HS-27A (cell line): ENCODE results near the gene CNDP1.

Experiments used
- DNase-seq: peaks from one replicate; pipeline ENCODE4 v3.0.0-alpha.2; 2012; ENCODE audit warnings: low read depth, missing footprints

Gene CNDP1

DNA sequence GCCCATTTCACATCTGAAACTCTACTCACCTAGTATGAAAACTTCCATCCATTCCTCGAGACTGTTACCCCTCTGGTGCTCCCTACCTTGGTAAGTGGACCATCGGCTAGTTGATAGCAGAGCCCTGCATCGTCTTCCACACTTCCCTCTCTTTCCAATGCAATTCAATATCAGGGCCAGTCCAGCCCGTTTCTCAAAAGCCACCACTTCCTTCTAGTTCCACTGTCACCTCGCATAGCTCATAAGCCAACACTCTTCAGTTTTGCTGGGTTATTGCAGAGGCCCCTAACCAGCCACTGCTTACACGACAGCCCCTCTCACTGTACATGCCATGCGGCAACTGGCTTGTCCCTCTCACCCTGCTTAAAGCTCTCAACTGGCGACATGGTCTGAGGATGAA, 53.1 kb downstream of the CNDP1 start:
- no peak for DNase-seq

DNA sequence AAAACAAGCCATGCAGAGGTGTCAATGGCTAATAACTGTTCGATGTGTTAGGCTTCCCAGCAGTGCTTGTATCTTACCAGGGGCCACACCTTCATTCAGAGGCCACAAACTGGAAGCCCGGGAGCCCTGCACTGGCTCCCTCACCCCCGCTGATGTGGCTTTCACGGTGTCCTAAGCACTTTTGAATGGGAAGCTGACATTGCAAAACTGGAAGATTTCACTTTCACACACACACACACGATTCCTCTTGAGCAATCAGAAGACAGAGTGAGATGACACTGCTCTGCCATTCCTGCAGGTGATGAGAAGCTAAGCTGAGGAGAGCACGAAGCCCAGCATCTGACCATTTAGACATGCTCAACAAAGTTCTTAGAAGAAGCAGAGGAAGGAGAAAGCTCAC, 54.7 kb downstream of the CNDP1 start:
- no peak for DNase-seq

DNA sequence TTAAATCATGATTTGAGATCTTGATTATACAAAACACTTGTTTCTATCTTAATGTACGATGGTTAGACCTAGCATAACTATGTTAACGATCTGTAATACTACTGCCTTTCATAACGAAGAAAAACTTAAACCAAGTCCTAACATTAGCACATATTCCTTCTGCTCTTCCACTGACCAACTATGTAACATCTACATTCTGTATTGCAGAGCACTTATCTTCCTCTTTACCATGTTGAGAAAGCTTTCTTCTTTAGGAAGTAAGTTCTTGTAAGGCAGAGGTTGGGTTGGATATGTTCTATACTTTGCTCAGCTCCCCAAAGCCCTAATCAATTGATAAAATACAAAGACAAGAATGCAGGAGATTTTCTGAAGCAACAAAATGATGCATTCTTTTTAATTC, 55.5 kb downstream of the CNDP1 start:
- DNase-seq: no peak

DNA sequence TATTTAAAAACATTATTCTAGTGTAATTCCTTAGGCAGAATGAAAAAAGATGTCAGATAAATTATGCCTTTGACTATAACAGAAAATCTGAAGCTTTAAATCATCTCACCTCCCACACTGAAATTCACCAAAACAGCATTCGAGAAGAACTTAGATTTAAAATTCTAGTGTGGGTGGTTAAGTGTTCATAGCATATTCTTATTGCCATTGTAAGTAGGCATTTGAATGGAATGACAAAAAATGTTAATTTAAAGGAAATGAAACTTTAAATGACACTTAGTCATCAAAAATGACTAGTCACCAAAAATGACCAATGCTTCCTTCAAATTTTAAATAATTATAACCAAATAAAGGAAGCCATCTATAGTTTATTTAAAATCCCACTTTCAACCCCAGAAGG, 56.4 kb downstream of the CNDP1 start:
- DNase-seq: no peak

DNA sequence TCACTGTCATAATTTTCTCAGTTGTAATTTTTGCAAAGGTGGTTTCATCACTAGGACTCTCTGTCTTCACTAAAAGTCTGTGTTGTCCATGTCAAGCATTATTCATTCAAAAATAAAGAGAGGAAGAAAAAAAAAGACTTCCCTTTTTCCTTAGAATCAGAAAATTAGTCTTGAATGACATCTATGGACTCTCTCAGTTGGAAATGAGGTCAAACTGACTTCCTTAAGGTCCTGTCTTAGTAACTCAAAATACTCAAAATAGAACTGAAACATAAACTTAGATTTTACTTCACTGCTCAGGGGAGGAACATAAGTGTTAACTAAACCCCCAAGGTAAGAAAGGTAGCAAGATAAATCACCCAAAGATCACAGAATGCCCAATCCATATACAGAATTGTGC, 61.1 kb downstream of the CNDP1 start:
- DNase-seq: no peak

- no peak for DNase-seq
Measured at GRCh38 chr18:74597034-74597661, 62.8 kb downstream of the CNDP1 start.

GRCh38 chr18:74597662-74598349, 63.5 kb downstream of the CNDP1 start, which contains the start of gene ZNF407:
Gene ZNF407, plus strand, starts transcription at chr18:74597870. Its CDS starts 33,150 bp downstream, at chr18:74631020.
- peak; percentile 71 for DNase-seq

GRCh38 chr18:74598350-74599001, 64.2 kb downstream of the CNDP1 start:
- DNase-seq: no peak

DNA sequence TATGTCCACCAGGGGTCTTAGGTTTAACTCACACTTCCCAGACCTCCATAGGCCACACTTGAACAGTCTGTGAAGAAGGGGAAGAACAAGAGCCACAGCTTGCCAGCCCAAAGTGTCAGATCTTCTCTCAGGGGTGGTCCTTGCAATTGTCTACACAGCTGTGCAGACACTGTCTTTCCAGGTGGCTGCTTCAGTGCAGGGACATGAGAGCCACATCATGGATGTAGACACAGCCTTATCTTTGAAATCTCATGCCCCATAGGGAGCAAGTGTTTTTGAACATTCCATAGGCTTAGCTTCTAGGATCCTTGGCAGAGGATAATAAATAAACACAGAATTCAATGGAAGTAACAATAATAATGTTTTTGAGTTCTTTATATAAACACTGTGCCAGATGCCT, 70.1 kb downstream of the CNDP1 start:
- no peak for DNase-seq

DNA sequence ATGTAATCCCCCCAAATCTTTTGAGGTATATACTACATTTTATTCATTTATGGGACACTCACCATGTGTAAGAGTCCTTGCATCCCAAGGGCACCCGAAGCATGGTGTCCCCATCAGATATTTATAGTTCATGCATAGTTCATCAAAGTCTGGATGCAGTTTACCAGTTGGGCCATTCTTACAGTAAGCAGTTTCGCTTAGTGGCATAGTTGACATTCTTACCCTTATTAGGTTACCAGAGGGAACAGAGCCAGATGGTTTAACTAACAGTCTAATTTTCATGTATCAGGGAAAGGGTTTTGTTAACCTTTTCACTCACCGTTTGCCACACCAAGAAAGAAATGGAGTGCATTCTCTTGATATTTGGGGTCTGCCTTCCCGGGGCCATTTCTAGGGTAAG, 70.5 kb downstream of the CNDP1 start:
- DNase-seq: no peak

- no peak for DNase-seq
Measured at GRCh38 chr18:74608681-74609080, 74.4 kb downstream of the CNDP1 start.

DNA sequence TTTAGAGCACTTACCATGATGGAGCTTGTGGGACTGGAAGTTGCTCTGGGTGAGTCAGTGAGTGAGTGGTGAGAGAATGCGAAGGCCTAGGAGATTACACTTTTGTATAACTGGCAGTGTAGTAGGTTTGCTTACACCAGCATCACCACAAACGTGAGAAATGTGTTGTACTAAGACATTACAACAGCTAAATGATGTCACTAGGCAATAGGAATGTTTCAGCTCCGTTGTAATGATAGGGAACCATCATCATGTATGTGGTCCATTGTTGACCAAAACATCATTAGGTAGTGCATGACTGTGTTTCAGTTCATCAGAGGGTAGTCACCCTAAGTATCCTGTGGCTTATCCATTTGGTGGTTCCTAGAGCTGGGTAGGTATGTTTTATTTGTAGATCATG, 75.2 kb downstream of the CNDP1 start:
- DNase-seq: no peak

- no peak for DNase-seq
Measured at GRCh38 chr18:74610051-74610615, 75.8 kb downstream of the CNDP1 start.

GRCh38 chr18:74610860-74611259, 76.6 kb downstream of the CNDP1 start:
- no peak for DNase-seq

GRCh38 chr18:74611765-74612164, 77.5 kb downstream of the CNDP1 start:
- no peak for DNase-seq

DNA sequence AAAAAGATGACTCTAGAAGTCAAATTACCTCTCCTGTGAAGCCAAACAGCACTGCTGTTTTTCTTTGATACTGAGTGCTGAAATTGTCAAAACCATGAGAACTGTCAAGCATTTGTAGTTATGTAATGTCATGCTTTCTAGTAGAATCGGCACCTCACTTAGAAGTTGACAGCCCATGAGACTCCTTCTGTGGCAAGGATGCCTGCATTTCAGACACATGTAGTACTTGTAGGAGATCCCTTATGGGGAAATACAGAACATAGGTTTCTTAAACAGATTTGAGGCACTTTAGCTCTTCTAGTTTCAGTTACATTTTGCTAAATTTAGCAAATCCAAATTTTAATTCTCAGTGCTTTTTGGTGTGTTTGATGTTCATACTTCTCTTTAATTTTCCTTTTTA, 79.1 kb downstream of the CNDP1 start:
- no peak for DNase-seq

GRCh38 chr18:74616494-74616893, 82.2 kb downstream of the CNDP1 start:
- no peak for DNase-seq

GRCh38 chr18:74617486-74617885, 83.2 kb downstream of the CNDP1 start:
- no peak for DNase-seq

DNA sequence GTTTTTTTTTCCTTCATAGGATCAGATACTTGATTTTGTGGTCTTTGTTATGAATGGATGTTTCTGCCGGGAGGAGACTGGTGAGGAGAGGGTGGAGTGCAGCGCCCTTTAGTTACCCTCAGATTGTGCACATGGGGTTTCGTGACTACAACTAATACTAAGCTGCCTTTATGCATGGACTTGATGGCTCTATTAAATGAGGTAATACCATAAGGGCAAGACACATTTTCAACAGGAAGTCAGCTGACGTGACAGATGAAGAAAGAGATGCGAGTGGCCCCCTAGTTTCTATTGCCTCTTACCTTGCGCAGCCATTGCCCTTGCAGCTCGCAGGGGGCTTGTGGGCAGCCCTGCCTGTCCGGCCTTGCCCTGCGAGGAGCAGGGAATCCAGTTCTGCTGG, 87.8 kb downstream of the CNDP1 start:
- DNase-seq: no peak

GRCh38 chr18:74623047-74623816, 88.9 kb downstream of the CNDP1 start:
- no peak for DNase-seq

DNA sequence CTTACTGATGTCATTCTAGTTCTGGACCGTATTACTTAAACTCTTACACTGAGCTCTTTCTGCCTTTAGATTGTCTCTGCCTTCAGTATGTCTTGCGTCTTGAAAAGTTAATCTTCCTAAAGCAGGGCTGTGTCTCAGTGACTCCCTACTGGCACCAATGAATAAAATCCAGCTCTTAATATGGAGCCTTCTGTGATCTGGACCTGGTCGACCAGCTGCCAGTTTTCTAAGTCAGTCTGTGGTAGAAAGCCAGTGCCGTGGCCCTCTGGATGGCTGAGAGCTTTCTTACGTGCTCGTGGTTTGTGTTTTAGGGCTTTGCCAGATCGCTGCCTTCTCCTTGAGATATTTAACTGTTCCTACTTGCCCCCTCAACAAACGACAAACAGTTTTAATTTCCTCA, 90.2 kb downstream of the CNDP1 start:
- no peak for DNase-seq

- no peak for DNase-seq
Measured at GRCh38 chr18:74625157-74625556, 90.9 kb downstream of the CNDP1 start.
